SK-N-SH (cell line): Measurements from ENCODE around the gene ST7L. TPM values are rescaled to one million over a fixed set of nuclear protein-coding genes. Genes with fewer than 3 reads are reported as not detected.
"Not testable (repeated sequence)": the region's sequence is repeated elsewhere in the genome, so short reads cannot be mapped to it uniquely, and the experiment has no call there.

Source experiments
- CTCF ChIA-PET: fragments of 300-600, 350-600 bp; formaldehyde crosslinking; extraction: SDS; loops from one replicate; lab custom pipeline; 2021; lab: Yijun Ruan, JAX
- POLR2A ChIA-PET: fragments of 350-600 bp; sonication (Branson Sonifier 250); formaldehyde crosslinking; extraction: SDS; loops from one replicate; lab custom pipeline; 2020; ENCODE audit warnings: antibody characterized with exemption, inconsistent platforms; lab: Yijun Ruan, JAX
- DNase-seq: peaks from one replicate; pipeline ENCODE4 v3.0.0; 2012
- H2AFZ ChIP-seq: fragments of 200-600 bp; sonication (generic); 2 replicates; pipeline ENCODE4 v1.8.1; 2016; ENCODE audit warnings: antibody characterized with exemption, mild to moderate bottlenecking, low read depth
- H3F3A ChIP-seq: fragments of 200-600 bp; sonication (generic); replicated peaks from 2 replicates; pipeline ENCODE3; 2016; ENCODE audit warnings: antibody characterized with exemption, mild to moderate bottlenecking; ENCODE audit not compliant: insufficient read depth
- H3K27ac ChIP-seq, 2 experiments: fragments of 200-500 bp in 1 of 2; fragments of 200-600 bp in 1 of 2; sonication (Bioruptor generic) in 1 of 2; sonication (generic), shearing (Covaris generic) in 1 of 2; 2 replicates each; pipeline versions ENCODE4 v1.5.1 to v1.6.1; 2014 to 2016; ENCODE audit warnings: low read depth in 2 of 2, inconsistent platforms in 1 of 2, low read length in 1 of 2, mild to moderate bottlenecking in 1 of 2, mixed read lengths in 1 of 2
- H3K27me3 ChIP-seq: fragments of 200-600 bp; sonication (generic), shearing (Covaris generic); 2 replicates; pipeline ENCODE4 v1.6.1; 2016; ENCODE audit warnings: mixed run types; ENCODE audit not compliant: insufficient read depth
- H3K36me3 ChIP-seq, 2 experiments: fragments of 200-500 bp in 1 of 2; fragments of 200-600 bp in 1 of 2; sonication (Bioruptor generic) in 1 of 2; sonication (generic) in 1 of 2; replicated peaks in 1 of 2; 2 replicates each; pipeline versions ENCODE3 to v1.5.1; 2014 to 2016; ENCODE audit warnings: low read length in 1 of 2, mild to moderate bottlenecking in 1 of 2; ENCODE audit not compliant: insufficient read depth in 2 of 2, control insufficient read depth in 1 of 2
- H3K4me1 ChIP-seq, 2 experiments: fragments of 200-500 bp in 1 of 2; fragments of 200-600 bp in 1 of 2; sonication (Bioruptor generic) in 1 of 2; sonication (generic), shearing (Covaris generic) in 1 of 2; 2 replicates each; pipeline versions ENCODE4 v1.5.1 to v1.6.1; 2014 to 2016; ENCODE audit warnings: low read depth in 1 of 2, low read length in 1 of 2, mixed run types in 1 of 2; ENCODE audit not compliant: insufficient read depth in 2 of 2, control insufficient read depth in 1 of 2
- H3K4me2 ChIP-seq: fragments of 200-600 bp; sonication (generic), shearing (Covaris generic); 2 replicates; pipeline ENCODE4 v1.6.1; 2017; ENCODE audit warnings: mixed run types
- H3K4me3 ChIP-seq, 2 experiments: fragments of 200-500 bp in 1 of 2; fragments of 200-600 bp in 1 of 2; sonication (Bioruptor generic) in 1 of 2; sonication (generic), shearing (Covaris generic) in 1 of 2; 2 replicates each; pipeline versions ENCODE4 v1.5.1 to v1.8.1; 2014 to 2016; ENCODE audit warnings: low read depth in 2 of 2, inconsistent platforms in 1 of 2, low read length in 1 of 2, mild to moderate bottlenecking in 1 of 2, mixed read lengths in 1 of 2, moderate library complexity in 1 of 2
- H3K79me2 ChIP-seq: fragments of 200-600 bp; sonication (generic); 2 replicates; pipeline ENCODE4 v1.8.1; 2017; ENCODE audit warnings: mild to moderate bottlenecking; ENCODE audit not compliant: insufficient read depth
- H3K9ac ChIP-seq: fragments of 200-600 bp; sonication (generic); 2 replicates; pipeline ENCODE4 v1.6.1; 2017; ENCODE audit warnings: mixed run types
- H3K9me2 ChIP-seq: fragments of 200-600 bp; sonication (generic); 2 replicates; pipeline ENCODE4 v1.6.1; 2017; ENCODE audit warnings: mixed run types
- H3K9me3 ChIP-seq: fragments of 200-600 bp; sonication (generic); 2 replicates; pipeline ENCODE4 v1.6.1; 2017; ENCODE audit warnings: mixed run types, mild to moderate bottlenecking, moderate library complexity
- H4K20me1 ChIP-seq: fragments of 200-600 bp; sonication (generic); 2 replicates; pipeline ENCODE4 v1.6.1; 2017; ENCODE audit warnings: mild to moderate bottlenecking, mixed run types; ENCODE audit not compliant: insufficient read depth
- MXI1 ChIP-seq: IDR thresholded peaks from 2 replicates; pipeline ENCODE4 v1.6.1; 2012; ENCODE audit warnings: mild to moderate bottlenecking, low read depth, low read length, improper control_type of control experiment
- PBX3 ChIP-seq: IDR thresholded peaks from 2 replicates; pipeline ENCODE4; 2012
- WGBS: methylation state at CpG from one replicate; pipeline ENCODE4 v1.1.6; 2017; ENCODE audit warnings: low lambda C conversion rate; 5-methylcytosine and 5-hydroxymethylcytosine counted together
- polyA plus RNA-seq, 3 experiments: library from polyadenylated mRNA; depleted of rRNA; stranded (reverse); fragments of >200 nt; gene quantifications; 2 replicates each; pipeline ENCODE4 v1.2.3, GENCODE V29; 2012
- TF ChIP-seq, protein P1 (sequence below): IDR thresholded peaks from 2 replicates; pipeline ENCODE4 v1.4.0; 2012; ENCODE audit warnings: low read depth, borderline replicate concordance

Gene ST7L
- polyA plus RNA-seq, 1 of the 3 experiments (the other 2 are of a cell fraction): 17.9 TPM

DNA sequence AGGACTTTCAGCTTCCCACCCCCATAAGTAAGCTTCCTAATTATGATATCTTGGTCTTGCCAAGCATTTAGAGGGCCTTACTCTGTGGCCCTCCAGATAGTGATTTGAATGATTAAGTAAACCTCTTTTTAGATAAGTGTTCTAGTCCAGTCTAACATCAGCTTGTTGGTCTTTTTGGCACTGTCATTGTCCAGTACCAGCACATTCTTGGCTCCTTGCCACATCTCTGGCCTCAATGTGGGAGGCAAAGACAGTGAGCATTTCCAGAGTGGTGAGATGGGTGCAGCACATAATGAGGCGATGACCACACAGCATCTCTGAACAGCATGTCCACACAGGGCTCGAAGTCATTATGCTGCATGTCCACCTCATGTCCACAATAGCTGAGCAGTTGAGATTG, 6.8 kb upstream of the ST7L start (continued):
- TF ChIP-seq, protein P1, sequence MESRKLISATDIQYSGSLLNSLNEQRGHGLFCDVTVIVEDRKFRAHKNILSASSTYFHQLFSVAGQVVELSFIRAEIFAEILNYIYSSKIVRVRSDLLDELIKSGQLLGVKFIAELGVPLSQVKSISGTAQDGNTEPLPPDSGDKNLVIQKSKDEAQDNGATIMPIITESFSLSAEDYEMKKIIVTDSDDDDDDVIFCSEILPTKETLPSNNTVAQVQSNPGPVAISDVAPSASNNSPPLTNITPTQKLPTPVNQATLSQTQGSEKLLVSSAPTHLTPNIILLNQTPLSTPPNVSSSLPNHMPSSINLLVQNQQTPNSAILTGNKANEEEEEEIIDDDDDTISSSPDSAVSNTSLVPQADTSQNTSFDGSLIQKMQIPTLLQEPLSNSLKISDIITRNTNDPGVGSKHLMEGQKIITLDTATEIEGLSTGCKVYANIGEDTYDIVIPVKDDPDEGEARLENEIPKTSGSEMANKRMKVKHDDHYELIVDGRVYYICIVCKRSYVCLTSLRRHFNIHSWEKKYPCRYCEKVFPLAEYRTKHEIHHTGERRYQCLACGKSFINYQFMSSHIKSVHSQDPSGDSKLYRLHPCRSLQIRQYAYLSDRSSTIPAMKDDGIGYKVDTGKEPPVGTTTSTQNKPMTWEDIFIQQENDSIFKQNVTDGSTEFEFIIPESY: no peak
- TF ChIP-seq, all 33 proteins: peak for 2

DNA sequence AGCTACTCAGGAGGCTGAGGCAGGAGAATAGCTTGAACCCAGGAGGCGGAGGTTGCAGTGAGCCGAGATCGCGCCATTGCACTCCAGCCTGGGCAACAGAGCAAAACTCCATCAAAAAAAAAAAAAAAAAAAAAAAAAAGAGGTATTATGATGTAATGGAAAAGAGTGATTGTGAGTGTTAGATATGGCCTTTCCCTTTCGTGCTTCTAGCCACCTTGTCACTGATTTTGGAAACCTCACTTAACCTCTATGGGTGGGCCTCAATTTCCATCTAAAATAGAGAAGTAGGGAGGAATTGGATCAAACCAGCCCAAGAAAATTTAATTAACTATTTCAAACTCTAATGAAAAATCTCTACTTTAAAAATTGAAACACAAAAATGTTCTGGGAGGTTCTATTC, 5.6 kb upstream of the ST7L start:
- H3K27ac ChIP-seq, H2AFZ ChIP-seq, H3K9ac ChIP-seq, DNase-seq, H3K4me3 ChIP-seq, POLR2A ChIA-PET, H3K27me3 ChIP-seq, H3K9me2 ChIP-seq, H3K9me3 ChIP-seq, H3K4me2 ChIP-seq: not testable (repeated sequence)
- peaks cover 12% of the 10 kb centered on the region for H3F3A ChIP-seq
- CTCF ChIA-PET: interaction anchor here (1.0 kb wide), 1 partner anchor 122 kb away, joined by 3 read pairs; no protein-coding TSS in a partner anchor
- peaks cover 81% of the 10 kb centered on the region for H4K20me1 ChIP-seq
- WGBS: 98% methylated on average over 5 of the region's 5 CpGs
- peaks cover 13 to 18% of the 10 kb centered on the region in 2 experiments; a peak in 3 of 4 replicates for H3K4me1 ChIP-seq
- peaks cover 100% of the 10 kb centered on the region for H3K79me2 ChIP-seq
- H3K36me3 ChIP-seq: peaks cover 0 to 16% of the 10 kb centered on the region in 2 experiments

GRCh38 chr1:112620377-112620695, 1.4 kb upstream of the ST7L start:
- no peak for DNase-seq

More at GRCh38 chr1:112620377-112620695, 1.4 kb upstream of the ST7L start:
- Histone ChIP-seq H3K79me2 (peaks cover 100% of the 10 kb centered on the region), H2AFZ (no peak overlapping the region), H3K4me2 (peak overlapping the region; percentile 99), H4K20me1 (peaks cover 39% of the 10 kb centered on the region), H3K4me1 (peaks cover 12 to 18% of the 10 kb centered on the region in 2 experiments; a peak in 3 of 4 replicates), H3F3A (peaks cover 28% of the 10 kb centered on the region), H3K27me3 (no peaks in the 10 kb centered on the region), H3K9me3 (no peaks in the 10 kb centered on the region), H3K4me3 (peak overlapping the region; percentile 88 to 100), H3K9ac (peak overlapping the region; percentile 100), H3K9me2 (no peaks in the 10 kb centered on the region), H3K27ac (peak overlapping the region; percentile 94 to 99), H3K36me3 (peaks cover 4 to 24% of the 10 kb centered on the region in 2 experiments)
- CTCF ChIA-PET: interaction anchor here (1.0 to 3.4 kb wide), 2 partner anchors 53 to 119 kb away, joined by 3 to 22 read pairs; partner anchors contain the start of gene MOV10
- 0% methylated on average over 6 of the region's 6 CpGs for WGBS
- TF ChIP-seq MXI1 (peak; percentile 45; the same call in 1 of the 2 replicates), PBX3 (no peak)
- POLR2A ChIA-PET: no interaction called here
